CD4-positive, alpha-beta T cell treated with Interleukin-17A for 4 hours (primary cell): Measurements from ENCODE around the gene FZR1.

ENCODE experiments used
- DNase-seq: peaks from one replicate; pipeline ENCODE4 v3.0.0-alpha.2; 2020; ENCODE audit warnings: mixed read lengths

Gene FZR1

GRCh38 chr19:3474614-3475013 lies 31.5 kb upstream of the FZR1 start:
- no peak for DNase-seq

- DNase-seq, result no peak
These were observed 30.7 kb upstream of the FZR1 start for GRCh38 chr19:3475449-3475848.

GRCh38 chr19:3476830-3477229 lies 29.3 kb upstream of the FZR1 start:
- no peak for DNase-seq

GRCh38 chr19:3477506-3477905 lies 28.6 kb upstream of the FZR1 start:
- no peak for DNase-seq

GRCh38 chr19:3477951-3478350 lies 28.2 kb upstream of the FZR1 start:
- no peak for DNase-seq

GRCh38 chr19:3478409-3479176 lies 27.5 kb upstream of the FZR1 start:
- peak; percentile 28 for DNase-seq

GRCh38 chr19:3479177-3479833 lies 26.8 kb upstream of the FZR1 start:
- DNase-seq, result peak; percentile 44

DNA sequence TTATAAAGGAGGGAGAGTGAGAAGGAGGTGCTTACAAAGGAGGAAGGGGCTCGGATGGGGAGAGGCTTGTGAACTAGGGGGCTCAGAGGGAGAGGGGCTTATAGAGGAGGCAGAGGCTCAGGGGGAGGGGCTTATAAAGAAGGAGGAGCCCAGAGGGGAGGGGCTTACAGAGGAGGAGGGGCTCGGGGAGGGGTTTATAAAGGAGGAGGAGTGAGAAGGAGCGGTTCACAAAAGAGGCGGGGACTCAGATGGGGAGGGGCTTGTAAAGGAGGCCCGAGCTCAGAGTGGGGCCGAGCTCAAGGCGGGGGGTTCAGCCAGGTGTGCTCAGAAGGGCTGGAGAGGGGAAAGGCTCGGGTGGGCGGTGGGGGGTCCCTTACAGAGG lies 26.3 kb upstream of the FZR1 start:
- peak; percentile 25 for DNase-seq

DNA sequence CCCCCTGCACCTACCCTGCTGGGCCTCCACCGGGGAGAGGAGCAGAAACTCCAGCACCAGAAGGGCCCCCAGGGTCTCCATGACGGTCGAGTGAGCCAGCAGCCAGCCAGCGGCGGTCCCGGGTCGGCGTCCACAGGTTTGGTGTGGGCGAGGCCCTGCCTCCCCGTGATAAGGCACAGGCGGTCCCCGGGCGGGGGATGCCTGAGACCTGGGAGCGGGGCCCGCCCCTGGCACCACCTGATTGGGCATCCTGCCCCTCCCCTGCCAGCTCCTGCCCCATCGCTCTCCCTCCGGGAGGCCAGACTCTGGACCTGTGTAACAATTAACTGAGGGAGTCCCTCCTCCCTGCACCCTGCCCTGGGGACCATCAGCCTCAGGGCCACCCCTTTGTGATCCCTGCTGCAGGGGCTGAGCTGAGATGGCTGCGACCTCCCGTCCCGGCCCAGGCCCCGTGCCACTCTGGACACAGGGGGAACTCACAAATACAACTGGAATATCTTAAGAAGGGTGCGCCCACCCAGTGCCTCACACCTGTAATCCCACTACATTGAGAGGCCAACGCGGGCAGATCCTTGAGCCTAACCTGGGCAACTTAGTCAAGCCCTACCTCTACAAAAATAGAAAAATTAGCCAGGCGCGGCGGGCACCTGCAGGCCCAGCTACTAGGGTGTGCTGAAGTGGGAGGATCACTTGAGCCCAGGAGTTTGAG lies 25.6 kb upstream of the FZR1 start, which contains the start of gene SMIM24:
SMIM24 (minus strand) TSS at position 143 of the 709 bp plus-strand sequence; CDS start at position 81, 62 bp downstream.
- no peak for DNase-seq

- no peak for DNase-seq
These were observed 24.6 kb upstream of the FZR1 start for GRCh38 chr19:3481241-3482090.

- no peak for DNase-seq
These were observed 23.4 kb upstream of the FZR1 start for GRCh38 chr19:3482507-3483225.

DNA sequence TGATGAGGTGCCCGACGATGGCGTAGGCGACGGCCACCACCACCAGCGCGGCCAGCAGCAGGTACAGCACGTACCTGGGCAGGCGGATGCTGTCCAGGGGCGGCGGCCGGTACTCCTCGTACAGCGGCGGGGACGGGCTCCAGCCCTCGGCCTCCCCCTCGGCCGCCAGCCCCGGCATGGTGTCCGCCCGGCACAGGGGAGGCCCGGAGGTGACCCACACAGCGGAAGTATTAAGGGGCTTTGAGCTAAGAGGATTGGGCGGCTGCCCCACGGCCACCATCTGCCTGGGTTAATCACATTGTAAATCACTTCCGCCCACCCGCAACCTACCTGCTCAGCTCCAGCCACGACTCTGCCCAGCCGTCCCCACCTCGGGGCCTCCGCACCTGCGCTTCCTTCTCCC lies 22.9 kb upstream of the FZR1 start, which contains the start of gene SMIM44:
SMIM44 (minus strand) TSS at position 216 of the 403 bp plus-strand sequence; CDS start at position 178, 38 bp downstream.
- DNase-seq, result no peak

GRCh38 chr19:3491396-3492119 lies 14.6 kb upstream of the FZR1 start:
- DNase-seq, result no peak

DNA sequence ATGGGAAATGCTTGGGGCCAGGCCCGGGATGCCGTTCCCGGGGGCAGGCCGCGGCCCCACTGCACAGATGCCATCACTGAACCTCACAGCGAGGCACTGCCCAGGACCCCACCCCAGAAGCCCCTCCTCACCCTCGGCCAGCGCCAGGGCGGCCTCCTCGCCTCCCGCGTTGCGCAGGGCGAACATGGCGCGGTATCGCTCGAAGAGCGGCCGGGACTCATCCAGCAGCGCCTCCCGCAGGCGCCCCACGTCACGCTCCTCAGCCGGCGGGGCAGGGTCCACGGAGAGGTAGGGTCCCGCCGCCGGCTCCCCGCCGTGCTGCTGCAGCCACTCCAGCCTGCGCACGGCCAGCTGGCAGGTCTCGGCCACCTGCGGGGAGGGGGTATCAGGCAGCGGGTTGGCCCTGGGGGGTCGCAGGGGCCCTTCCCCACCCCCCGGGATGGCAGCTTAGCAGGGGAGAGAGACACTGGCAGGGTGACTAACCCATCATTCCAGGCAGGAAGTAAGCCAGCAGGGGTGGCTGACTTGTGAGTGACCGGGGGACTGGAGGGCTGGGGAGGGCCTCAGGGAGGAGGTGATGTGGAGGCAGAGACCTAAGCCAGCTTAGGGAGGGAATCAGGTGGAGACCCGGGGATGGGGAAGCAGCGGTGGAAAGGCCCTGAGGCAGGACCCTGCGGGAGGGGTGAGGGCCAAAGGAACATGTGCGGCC lies 13.8 kb upstream of the FZR1 start:
- no peak for DNase-seq

- DNase-seq, result no peak
These were observed 13.2 kb upstream of the FZR1 start for GRCh38 chr19:3492919-3493318.

DNA sequence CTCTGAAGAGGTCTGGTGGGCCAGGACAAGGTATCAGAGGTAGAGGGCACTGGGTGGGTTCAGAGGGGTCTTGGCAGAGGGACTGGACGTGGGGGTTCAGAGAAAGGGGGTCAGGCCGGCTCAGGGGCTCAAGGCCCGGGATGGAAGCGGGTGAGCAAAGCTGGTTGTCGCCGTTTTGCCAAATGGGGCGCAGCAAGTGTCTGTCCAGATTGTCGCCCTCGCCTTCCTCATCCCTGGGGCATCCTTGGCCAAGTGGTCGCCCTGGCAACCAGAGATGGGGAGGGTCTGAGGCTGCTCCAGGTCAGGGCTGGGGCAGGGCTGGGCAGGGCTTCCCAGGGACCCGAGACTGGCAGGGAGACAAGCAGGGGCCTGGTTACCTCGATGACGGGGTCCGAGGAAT lies 12.5 kb upstream of the FZR1 start:
- DNase-seq, result no peak

DNA sequence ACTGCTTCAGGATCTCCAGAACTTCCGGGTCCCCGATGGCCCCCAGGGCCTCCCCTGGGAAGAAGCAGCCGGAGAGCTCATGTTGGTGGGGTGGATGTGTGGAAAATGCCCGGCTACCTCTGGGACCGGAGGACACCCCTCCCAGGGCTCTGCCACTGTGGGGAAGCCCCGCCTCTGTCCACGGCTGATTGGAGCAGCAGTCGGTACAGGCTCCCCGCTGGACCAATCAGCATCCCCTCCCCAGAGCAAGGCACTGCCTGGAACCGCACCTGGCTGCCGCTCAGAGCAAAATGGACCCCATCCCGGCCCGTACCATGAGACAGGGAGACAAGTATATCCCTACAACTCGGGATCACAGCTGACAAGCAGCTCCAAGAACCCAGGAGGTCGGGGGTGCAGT lies 12.1 kb upstream of the FZR1 start:
- peak; percentile 25 for DNase-seq

DNA sequence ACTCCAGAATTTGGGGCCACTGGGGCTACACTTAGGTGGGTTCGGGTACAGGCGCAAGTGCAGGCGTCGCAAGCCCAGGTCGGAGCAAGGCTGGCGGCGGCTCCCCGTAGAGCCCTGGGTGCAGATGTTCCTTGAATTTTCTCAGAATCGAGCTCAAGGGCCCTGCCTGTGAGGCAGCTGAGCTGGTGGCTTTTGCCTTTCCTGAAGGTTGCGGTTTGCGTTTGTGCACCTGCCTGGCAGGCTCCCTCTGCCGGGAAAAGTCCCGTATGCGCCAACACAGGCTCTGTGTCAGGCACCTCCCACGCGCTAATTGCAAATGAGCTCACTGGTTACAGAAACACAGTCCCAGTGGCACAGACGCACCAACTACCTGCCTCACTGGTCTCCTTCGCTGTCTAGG lies 11.6 kb upstream of the FZR1 start:
- peak; percentile 70 for DNase-seq

DNA sequence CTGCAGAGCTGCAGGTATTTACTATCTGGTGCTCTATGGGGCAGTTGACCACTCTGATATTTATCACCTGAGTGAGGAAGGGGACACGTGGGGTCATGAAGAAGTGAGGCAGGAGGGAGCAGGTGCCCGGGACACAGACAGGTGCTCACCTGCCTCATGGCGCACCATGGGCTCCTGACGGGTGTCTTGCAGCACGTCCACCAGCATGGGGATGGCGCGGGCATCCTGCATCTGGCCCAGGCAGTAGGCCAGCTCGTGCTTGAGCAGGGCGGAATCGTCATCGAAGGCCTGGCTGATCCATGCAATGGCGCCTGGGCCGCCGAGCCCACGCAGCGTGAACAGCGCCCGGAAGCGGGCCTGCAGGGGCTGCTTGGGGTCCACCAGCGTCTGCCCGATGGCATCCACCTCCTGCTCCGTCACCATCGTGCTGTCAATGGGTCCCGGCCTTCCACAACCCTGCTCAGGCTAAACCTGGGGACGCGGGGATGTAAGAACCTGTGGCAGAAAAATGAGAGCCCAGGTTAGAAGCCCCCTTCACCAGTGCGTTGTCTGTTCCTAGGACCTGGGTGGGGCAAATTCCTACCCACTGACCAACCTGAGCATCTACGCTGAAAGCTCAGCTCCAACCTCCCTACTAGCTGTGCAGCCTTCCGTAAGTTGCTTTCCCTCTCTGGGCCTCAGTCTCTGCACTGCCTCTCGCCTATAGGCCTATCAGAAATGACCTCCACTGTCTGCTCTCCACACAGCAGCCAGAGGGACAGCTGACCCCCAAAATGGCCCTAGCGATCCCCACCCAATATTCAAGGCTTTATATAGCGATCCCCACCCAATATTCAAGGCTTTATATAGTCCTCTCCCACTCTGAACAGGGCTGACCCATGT lies 9.5 kb upstream of the FZR1 start:
- no peak for DNase-seq
